ENCODE data around the gene MAML3.

MAML3 gene

GRCh38 chr4:139841464-139842195 is 312.4 kb downstream of the MAML3 start:
- no peak for DNase-seq (ENCODE audit: low read depth in 2 of 2)

GRCh38 chr4:139840773-139841172 is 313.2 kb downstream of the MAML3 start:
- DNase-seq (ENCODE audit: low read depth in 2 of 2): no peak

GRCh38 chr4:139839403-139840031 is 314.5 kb downstream of the MAML3 start:
- DNase-seq (ENCODE audit: low read depth in 2 of 2): no peak

GRCh38 chr4:139838811-139839210 is 315.2 kb downstream of the MAML3 start:
- no peak for DNase-seq (ENCODE audit: low read depth in 2 of 2)

GRCh38 chr4:139834981-139835391 is 319.0 kb downstream of the MAML3 start:
- no peak for DNase-seq (ENCODE audit: low read depth in 2 of 2)

DNA sequence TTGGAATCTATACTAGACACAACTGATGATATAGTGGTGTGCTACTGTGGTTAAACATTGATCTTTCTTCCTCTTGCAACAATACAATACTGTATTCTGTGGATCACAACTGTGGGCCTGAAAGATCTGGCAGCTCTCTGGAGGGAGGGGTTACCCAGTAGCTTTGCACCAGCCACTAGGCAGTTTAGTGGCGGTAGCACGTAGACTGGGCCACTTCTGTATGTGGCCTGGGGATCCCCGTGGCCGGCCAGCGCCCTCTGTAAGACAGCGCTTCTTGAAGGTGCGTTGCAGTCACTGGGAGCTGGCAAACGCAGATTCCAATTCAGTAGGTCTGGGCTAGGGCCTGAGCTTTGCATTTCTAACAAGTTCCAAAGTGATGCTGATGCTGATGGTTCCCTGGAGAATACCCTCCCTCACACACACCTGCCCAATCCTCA is 319.7 kb downstream of the MAML3 start:
- DNase-seq (ENCODE audit: low read depth in 2 of 2): no peak

DNA sequence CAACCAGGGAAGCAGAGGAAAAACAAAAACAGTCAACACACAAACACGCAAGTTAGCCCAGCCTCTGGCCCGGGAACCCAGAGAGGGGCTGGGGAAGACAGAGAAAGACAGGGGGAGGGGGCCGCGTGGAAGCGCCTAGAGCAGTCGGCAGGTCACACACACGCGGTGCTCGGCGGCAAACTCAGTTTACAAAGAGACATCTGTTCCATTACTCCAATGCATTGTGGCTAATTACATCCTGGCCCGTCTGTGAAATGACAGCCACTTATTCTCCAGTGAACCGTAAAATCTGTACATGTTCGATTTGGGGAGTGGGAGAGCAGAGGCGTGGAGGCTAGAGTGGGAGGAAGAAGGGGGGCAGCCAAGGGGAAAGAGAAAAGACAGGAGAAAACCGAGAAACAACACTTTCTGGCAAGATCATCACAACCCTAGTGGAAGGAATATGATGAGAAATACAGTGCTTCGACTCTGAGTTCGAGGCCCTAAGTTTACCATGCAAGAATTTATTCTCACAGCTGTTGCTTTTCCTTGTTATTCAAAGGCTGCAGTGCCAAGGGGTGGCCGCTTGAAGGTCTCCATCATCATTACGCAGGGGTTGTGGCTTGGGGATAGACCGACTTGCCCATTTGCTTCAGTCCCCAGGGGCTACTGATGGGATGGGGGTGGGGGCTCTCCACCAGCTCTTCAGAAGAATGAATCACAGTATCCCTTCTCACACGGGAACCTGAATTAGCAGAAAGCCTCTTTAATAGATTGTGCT is 320.7 kb downstream of the MAML3 start:
- DNase-seq (ENCODE audit: low read depth in 2 of 2): no peak

- DNase-seq (ENCODE audit: low read depth in 2 of 2): no peak
Observed at GRCh38 chr4:139828966-139829664, 324.9 kb downstream of the MAML3 start.

GRCh38 chr4:139826426-139826825 is 327.6 kb downstream of the MAML3 start:
- no peak for DNase-seq (ENCODE audit: low read depth in 2 of 2)

GRCh38 chr4:139825523-139826014 is 328.4 kb downstream of the MAML3 start:
- no peak for DNase-seq (ENCODE audit: low read depth in 2 of 2)

- no peak for DNase-seq (ENCODE audit: low read depth in 2 of 2)
Observed at GRCh38 chr4:139824882-139825522, 329.0 kb downstream of the MAML3 start.

DNA sequence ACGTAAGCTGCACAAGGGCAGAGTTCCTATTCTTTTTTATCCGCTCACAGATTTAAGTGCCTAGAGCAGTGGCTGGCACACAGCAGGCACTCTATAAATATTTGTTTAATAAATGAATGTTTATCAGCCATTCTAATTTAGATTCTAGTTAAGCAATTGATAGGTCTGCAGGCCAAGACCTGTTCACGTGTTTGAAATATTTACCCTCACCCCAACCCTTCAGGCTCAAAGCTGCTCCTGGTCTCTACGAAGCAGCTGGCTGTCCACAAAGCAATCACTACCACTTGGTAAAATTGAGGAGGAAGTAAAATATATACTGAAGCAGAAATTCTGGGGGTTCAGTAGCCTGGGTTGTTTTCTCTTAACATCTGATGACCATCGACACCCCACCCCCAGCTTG is 330.2 kb downstream of the MAML3 start:
- no peak for DNase-seq (ENCODE audit: low read depth in 2 of 2)

- no peak for DNase-seq (ENCODE audit: low read depth in 2 of 2)
Observed at GRCh38 chr4:139823345-139823744, 330.6 kb downstream of the MAML3 start.

GRCh38 chr4:139822391-139822790 is 331.6 kb downstream of the MAML3 start:
- no peak for DNase-seq (ENCODE audit: low read depth in 2 of 2)

GRCh38 chr4:139819082-139819481 is 334.9 kb downstream of the MAML3 start:
- no peak for DNase-seq (ENCODE audit: low read depth in 2 of 2)

- no peak for DNase-seq (ENCODE audit: low read depth in 2 of 2)
Observed at GRCh38 chr4:139817657-139818452, 336.1 kb downstream of the MAML3 start.

DNA sequence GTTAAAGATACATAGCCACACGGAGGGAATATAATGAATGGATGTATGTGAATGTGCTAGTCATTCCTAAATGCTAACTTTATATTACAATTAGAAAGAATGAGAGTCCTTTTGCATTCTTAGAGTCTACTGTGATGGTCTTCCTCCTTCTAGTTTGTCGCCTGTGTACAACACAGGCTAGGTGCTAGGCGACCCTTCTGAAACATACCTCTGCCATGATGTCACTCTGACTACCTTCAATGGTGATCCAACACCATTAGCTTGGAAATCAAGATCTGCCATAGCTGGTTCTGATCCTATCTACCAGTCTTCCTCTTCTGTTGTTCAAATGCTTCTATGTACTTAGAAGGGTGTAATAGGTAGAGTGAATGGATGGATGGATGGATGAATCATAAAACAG is 337.1 kb downstream of the MAML3 start:
- DNase-seq (ENCODE audit: low read depth in 2 of 2): no peak

- no peak for DNase-seq (ENCODE audit: low read depth in 2 of 2)
Observed at GRCh38 chr4:139815778-139816601, 338.0 kb downstream of the MAML3 start.

GRCh38 chr4:139814323-139815015 is 339.5 kb downstream of the MAML3 start:
- DNase-seq (ENCODE audit: low read depth in 2 of 2): no peak
